H1 (cell line): ENCODE measurements around the gene AGBL1.

Experiments used
- ASH2L ChIP-seq: fragments of 200-600, 300-600 bp; sonication (generic); IDR thresholded peaks from one replicate; pipeline ENCODE4 v1.7.1; 2017; ENCODE audit warnings: low read length
- EGR1 ChIP-seq: IDR thresholded peaks from 2 replicates; pipeline ENCODE4 v1.6.1; 2011; ENCODE audit warnings: low read depth, low read length, borderline replicate concordance
- JUND ChIP-seq: IDR thresholded peaks from 2 replicates; pipeline ENCODE4 v1.6.1; 2011; ENCODE audit warnings: mild to moderate bottlenecking, improper control_type of control experiment, low read length
- POLR2A ChIP-seq, 2 experiments: IDR thresholded peaks; 1 replicate in 1 of 2; 2 replicates in 1 of 2; pipeline ENCODE4 v1.6.1; 2011; ENCODE audit warnings: low read depth in 2 of 2, low read length in 2 of 2, mild to moderate bottlenecking in 2 of 2; ENCODE audit errors: control extremely low read depth in 1 of 2
- TAF1 ChIP-seq: IDR thresholded peaks from 2 replicates; pipeline ENCODE4 v1.6.1; 2011; ENCODE audit warnings: mild to moderate bottlenecking, low read depth, low read length
- TF ChIP-seq, protein P1 (sequence below), 3 experiments: IDR thresholded peaks; 1 replicate in 2 of 3; 2 replicates in 1 of 3; pipeline versions ENCODE4 v1.5.1 to v1.6.1; 2011; ENCODE audit warnings: low read length in 3 of 3, mild to moderate bottlenecking in 3 of 3, inconsistent platforms in 2 of 3, low read depth in 1 of 3, moderate library complexity in 1 of 3; ENCODE audit not compliant: insufficient read depth in 1 of 3; ENCODE audit errors: control extremely low read depth in 1 of 3

DNA sequence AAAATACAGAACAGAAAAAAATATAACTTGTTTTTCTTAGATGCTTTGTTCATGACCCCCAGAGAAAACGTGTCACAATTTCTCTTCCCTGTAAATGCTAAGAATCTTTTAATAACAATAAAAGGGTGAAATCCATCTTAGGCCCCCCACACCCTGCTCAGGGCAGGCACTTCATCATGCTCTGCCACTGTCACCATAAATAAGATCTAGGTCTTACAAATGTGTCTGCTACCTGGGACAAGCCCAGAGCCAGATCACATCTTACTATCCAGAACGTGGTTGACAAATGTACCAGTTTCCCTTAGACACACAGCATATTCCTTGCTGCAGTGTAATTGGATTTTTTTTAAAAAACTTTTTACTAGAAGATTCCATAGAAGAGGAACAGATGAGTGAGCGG, 795.4 kb downstream of the AGBL1 start:
- TF ChIP-seq ASH2L = no peak
- TF ChIP-seq, protein P1, sequence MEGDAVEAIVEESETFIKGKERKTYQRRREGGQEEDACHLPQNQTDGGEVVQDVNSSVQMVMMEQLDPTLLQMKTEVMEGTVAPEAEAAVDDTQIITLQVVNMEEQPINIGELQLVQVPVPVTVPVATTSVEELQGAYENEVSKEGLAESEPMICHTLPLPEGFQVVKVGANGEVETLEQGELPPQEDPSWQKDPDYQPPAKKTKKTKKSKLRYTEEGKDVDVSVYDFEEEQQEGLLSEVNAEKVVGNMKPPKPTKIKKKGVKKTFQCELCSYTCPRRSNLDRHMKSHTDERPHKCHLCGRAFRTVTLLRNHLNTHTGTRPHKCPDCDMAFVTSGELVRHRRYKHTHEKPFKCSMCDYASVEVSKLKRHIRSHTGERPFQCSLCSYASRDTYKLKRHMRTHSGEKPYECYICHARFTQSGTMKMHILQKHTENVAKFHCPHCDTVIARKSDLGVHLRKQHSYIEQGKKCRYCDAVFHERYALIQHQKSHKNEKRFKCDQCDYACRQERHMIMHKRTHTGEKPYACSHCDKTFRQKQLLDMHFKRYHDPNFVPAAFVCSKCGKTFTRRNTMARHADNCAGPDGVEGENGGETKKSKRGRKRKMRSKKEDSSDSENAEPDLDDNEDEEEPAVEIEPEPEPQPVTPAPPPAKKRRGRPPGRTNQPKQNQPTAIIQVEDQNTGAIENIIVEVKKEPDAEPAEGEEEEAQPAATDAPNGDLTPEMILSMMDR (IDR thresholded peaks at IDR 0.05; ENCODE audit: control extremely low read depth in 1 of 3, insufficient read depth in 1 of 3, low read depth in 1 of 3, low read length in 3 of 3) = no peak
- no peak for TF ChIP-seq POLR2A (IDR thresholded peaks at IDR 0.05; ENCODE audit: control extremely low read depth in 1 of 2, low read depth in 2 of 2, low read length in 2 of 2)
- TF ChIP-seq EGR1 = no peak
- TF ChIP-seq JUND = no peak
- TF ChIP-seq TAF1 = no peak
